Stimulated activated CD4-positive, alpha-beta T cell treated with anti-CD3 and anti-CD28 coated beads, Interleukin-15, amount 100 ng/mL, for 1 hour (primary cell): ENCODE data around the gene ADARB2.

ENCODE experiments used
- DNase-seq, 2 donors: peaks; one replicate each; pipeline ENCODE4 v3.0.0-alpha.2; 2020; ENCODE audit warnings: low read depth in 1 of 2, low spot score in 1 of 2

ADARB2 gene

GRCh38 chr10:1736144-1736971 is 967 bp downstream of the ADARB2 start:
- DNase-seq, result no peak

DNA sequence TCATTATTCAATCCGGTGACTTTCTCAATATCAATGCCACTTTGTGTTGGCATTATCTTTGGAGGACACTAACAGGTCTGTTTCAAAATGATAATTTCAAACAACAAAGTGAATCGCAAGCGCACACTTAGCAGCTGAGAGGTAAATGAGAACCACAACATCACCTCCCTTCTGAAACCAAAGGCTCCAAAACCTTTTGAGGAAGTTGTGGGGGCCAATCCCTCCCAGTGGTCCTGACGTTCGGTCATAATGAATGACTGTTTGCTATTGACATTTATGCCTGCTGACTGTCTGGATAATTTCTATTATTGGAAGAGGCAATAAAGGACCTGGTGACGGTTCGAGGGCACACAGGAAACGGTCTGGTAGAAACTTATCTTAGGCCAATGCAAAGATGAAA is 1.8 kb downstream of the ADARB2 start:
- no peak for DNase-seq

DNA sequence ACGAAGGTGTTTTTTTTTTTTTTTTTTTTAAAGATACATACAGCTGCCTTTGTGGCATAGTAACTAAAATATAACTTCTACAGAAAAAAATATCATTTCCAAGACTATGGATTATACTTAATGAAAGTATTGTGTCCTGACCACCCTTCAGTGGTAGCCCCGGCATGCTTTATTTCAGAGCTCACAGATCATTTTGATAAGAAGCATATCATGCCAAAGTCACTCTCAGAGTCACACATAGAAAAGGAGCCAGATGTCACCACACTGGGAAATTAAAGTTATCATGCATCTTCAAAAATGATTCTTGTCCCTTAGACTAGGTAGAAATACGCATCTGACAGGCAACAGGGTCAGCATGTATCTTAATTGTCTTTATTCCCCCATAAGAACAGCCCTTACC is 3.0 kb downstream of the ADARB2 start:
- no peak for DNase-seq

DNA sequence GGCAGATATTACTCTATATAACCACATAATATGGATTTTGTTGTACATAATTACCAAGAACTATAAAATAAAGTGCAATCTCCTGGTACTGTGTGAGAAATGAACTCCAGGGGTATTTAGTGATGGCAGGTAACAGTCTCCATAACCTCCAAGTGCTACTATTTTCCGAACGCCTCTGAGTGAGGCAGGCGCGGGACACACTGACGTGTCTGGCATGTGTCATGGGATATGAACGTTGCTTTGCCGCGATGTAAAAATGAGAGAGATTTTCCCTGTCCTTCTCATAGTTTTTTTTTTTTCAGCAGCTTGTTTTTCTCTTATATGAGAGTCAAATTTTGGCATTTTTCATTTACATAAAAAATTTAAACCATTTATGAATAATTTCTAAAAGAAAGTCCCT is 3.6 kb downstream of the ADARB2 start:
- no peak for DNase-seq

DNA sequence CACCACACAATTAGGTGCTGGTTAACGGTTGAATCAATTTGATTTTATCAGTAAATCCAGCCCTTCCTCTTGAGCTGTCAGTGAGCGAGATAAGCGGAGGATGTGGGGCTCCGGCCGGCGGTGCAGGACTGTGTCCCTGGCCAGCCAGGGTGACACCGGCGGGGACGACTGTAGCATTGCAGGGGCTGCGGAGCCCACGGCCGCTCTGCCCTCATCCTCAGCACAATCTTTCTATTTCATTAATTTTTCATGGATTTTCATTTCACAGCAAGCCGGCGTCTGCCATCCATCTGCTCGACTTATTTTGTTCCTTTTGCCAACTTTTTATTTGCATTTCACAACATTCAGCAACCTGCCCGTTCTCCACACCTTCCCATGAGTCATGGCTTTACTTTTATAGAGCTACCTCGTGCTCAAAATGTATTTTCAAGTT is 4.7 kb downstream of the ADARB2 start:
- no peak for DNase-seq

DNA sequence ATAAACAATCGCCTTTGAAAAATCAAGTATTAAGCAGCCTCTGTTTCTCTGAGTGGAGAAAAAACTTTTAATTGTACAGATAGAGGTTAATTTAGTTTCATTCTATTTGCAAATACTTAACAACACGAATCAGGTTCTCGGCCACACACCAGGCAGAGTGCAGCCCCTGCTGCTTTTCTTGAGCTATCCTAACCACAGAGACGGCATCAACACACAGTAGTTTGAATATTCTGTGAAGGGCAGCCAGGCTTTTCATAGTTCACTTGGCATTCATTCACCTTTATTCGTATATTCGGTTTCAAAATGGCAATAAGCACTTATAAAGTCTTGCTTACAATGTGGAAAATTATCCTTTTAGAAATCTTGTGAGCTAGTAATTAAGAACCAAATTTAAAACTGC is 5.7 kb downstream of the ADARB2 start:
- DNase-seq, result no peak

- no peak for DNase-seq
Observed at GRCh38 chr10:1729751-1730150, 7.6 kb downstream of the ADARB2 start.

DNA sequence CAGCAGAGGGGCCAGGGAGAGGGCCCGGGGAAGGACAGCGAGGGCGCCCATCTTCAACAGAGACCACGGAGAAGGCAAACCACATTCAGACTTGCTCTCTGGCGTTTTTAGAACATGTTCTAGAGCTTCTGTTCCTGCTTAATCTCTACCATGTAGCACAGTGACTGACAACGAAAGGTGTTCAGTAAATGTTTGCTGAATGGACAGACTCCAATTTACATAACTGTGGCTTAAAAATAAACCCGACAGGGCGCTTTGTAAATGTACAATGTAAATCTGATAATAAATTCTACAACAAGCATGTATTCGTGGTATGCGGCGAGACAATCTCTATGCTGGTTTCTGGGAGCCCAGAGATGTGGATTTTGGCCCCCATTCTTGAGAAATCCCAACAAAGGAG is 10.5 kb downstream of the ADARB2 start:
- DNase-seq, result no peak

DNA sequence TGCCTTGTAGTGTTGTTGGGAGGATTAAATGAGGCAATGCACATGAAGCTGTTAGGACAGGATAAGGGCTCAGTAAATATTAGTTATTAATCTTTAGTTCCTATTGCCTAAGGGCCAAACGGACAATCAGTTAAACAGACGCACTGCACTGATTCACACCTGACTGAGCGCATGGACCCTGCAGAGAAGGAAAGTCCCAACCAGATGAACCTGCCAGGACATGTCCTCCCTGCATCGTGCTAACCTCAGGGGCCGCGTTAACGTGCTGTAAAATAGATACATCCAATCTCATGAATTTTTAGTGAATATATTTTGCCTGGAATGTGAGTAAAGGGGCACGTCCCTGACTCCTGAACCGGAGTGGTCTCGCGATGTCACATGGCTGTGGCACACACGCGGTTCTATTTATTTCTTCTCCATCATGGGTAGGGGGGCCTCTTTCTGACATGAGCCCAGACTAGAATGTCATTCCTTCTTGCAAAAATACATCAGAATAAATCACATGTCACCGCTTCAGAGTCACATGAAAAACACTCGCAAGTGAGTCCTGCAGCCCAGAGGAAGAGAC is 12.3 kb downstream of the ADARB2 start:
- no peak for DNase-seq

DNA sequence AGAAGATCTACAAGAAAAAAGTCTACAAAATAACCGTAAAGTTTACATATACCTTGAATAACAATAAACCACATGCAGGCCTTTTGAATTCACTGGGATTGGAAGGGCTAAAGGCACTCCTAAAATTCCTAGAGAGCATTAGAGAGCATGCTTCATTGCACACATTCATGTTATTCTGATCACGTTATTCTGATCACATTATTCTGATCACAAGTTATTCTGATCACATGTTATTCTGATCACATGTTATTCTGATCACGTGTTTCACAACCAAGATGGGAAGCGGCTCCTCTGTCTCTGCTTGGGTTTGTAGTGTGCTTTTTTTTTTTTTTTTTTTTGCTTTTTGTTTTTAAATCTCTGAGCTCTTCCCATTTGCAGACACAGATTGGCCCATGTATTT is 20.5 kb downstream of the ADARB2 start:
- no peak for DNase-seq

DNA sequence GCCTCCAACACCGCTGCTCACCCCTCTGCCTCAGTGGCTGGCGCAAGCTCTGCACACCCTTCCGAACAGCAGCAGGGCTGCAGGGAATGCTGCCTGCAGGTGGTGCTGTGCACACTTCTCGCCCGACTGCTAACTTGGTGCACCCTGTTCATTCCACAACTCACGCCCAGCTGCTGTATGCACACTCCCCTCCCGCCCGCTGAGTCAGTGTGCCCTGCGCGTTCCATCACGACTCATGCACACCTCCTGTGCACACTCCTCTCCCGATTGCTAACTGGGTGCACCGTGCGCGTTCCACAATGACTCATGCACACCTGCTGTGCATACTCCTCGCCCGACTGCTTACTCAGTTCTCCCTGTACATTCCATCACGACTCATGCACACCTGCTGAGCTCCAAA is 21.5 kb downstream of the ADARB2 start:
- peak in 1 of 2 donors; percentile 5 for DNase-seq

GRCh38 chr10:1712944-1713671 is 24.2 kb downstream of the ADARB2 start:
- DNase-seq, result no peak

GRCh38 chr10:1712314-1712713 is 25.0 kb downstream of the ADARB2 start:
- DNase-seq, result no peak

- no peak for DNase-seq
Observed at GRCh38 chr10:1709161-1709560, 28.2 kb downstream of the ADARB2 start.

GRCh38 chr10:1708746-1709145 is 28.6 kb downstream of the ADARB2 start:
- no peak for DNase-seq

DNA sequence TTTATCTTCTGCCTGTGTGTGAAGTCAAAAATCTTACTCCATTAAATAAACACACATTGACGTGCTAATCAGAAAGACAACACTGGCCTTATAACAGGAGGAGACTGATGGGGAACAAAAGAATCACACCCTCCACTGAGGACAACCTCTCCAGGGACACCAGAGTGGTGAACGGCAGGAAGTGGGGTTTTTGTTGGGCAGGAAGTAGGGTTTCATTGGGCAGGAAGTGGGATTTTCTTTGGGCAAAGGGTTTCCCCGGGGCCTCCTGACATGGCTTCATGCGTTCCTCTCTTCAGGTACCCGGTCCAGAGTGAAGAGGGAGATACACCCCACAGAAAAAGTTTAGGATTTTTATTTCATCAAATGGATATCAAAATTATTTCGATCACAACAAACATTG is 30.6 kb downstream of the ADARB2 start:
- no peak for DNase-seq

DNA sequence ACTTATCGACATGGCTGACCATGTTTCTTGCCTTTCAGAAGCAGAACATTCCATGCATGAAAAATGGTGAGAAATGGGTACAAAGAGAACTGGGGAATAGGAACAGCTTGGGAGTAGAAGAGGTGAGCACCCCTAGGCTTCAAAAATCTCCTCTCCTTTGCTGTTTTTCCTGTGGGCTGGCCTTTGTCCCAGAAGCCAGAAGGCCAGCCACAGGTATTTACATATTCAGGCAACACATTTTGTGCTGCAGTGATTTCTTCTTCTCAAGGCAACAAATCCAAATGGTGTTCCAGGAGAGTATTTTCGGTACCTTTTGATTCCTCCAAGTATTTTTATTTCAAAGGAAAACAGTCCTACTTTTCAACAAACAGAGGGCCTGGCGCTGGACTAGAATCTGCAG is 31.1 kb downstream of the ADARB2 start:
- DNase-seq, result no peak

DNA sequence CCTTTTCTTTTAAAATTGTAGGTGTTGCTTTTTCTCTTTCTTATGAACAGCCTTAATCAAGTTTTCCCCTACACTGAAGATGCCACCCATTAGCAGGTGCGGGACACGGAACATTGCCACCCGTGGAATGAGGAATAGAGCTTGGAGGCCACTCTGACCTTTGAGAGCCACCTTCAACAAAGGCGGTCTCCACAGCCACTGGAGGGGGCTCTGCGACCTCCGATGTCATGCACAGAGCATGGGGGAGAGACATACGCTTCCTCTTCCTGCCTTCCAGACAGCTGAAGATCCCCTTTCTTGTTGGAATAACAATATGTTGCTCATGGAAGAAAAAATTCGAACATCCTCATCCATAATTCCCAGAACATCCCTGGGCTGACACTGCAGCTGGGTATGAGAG is 39.1 kb downstream of the ADARB2 start:
- DNase-seq, result no peak

- no peak for DNase-seq
Observed at GRCh38 chr10:1696106-1696505, 41.2 kb downstream of the ADARB2 start.

DNA sequence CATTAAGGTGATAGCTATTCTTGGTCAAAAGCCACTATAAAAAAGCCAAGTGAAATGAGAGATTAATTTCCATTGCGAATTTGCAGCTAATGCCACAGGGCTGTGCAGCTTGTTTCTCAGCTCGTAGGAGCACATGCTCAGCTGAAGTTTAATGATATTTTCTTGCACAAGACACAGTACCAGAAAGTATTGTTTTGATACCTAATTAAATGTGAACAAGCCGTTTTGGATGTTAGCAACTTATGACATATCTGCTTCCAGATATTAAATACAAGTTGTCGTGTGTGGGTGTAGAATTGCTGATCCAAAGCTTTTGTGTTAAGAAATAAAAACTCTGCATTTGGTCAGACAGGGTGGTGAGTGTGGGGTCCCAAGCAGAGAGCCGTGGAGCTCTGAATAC is 47.2 kb downstream of the ADARB2 start:
- no peak for DNase-seq

GRCh38 chr10:1688531-1688930 is 48.8 kb downstream of the ADARB2 start:
- DNase-seq, result no peak

GRCh38 chr10:1687623-1688150 is 49.6 kb downstream of the ADARB2 start:
- no peak for DNase-seq
